Stimulated activated CD8-positive, alpha-beta memory T cell treated with anti-CD3 and anti-CD28 coated beads, Interleukin-4, amount 100 ng/mL, for 48 hours (primary cell): ENCODE results near the gene RPS14.
"Not testable (repeated sequence)": the region's sequence is repeated elsewhere in the genome, so short reads cannot be mapped to it uniquely, and the experiment has no call there.

ENCODE experiments used
- DNase-seq: peaks from one replicate; pipeline ENCODE4 v3.0.0-alpha.2; 2020

Gene RPS14

GRCh38 chr5:150476568-150476967 is 27.0 kb upstream of the RPS14 start:
- DNase-seq = not testable (repeated sequence)

- DNase-seq = no peak
Observed at GRCh38 chr5:150473673-150474358, 24.3 kb upstream of the RPS14 start.

GRCh38 chr5:150469718-150470469 is 20.4 kb upstream of the RPS14 start:
- no peak for DNase-seq

GRCh38 chr5:150468206-150468605 is 18.7 kb upstream of the RPS14 start:
- DNase-seq = no peak

GRCh38 chr5:150465927-150466326 is 16.4 kb upstream of the RPS14 start:
- DNase-seq = no peak

- DNase-seq = no peak
Observed at GRCh38 chr5:150464554-150465012, 15.0 kb upstream of the RPS14 start.

GRCh38 chr5:150461231-150461630 is 11.7 kb upstream of the RPS14 start:
- no peak for DNase-seq

GRCh38 chr5:150460781-150461180 is 11.2 kb upstream of the RPS14 start:
- DNase-seq = no peak

GRCh38 chr5:150458802-150459557 is 9.4 kb upstream of the RPS14 start:
- peak; percentile 96 for DNase-seq

GRCh38 chr5:150457562-150458240 is 8.2 kb upstream of the RPS14 start:
- DNase-seq = no peak

- no peak for DNase-seq
Observed at GRCh38 chr5:150457121-150457520, 7.6 kb upstream of the RPS14 start.

- DNase-seq = no peak
Observed at GRCh38 chr5:150454492-150455229, 5.1 kb upstream of the RPS14 start.

GRCh38 chr5:150454027-150454426 is 4.5 kb upstream of the RPS14 start:
- DNase-seq = not testable (repeated sequence)

- no peak for DNase-seq
Observed at GRCh38 chr5:150452914-150453313, 3.4 kb upstream of the RPS14 start.

- no peak for DNase-seq
Observed at GRCh38 chr5:150451594-150451993, 2.1 kb upstream of the RPS14 start.

GRCh38 chr5:150448952-150449516 is 505 bp downstream of the RPS14 start:
- DNase-seq = no peak

- DNase-seq = no peak
Observed at GRCh38 chr5:150448334-150448733, 1.2 kb downstream of the RPS14 start.

GRCh38 chr5:150447188-150447587 is 2.4 kb downstream of the RPS14 start:
- DNase-seq = no peak

GRCh38 chr5:150446583-150446982 is 3.0 kb downstream of the RPS14 start:
- DNase-seq = no peak

- no peak for DNase-seq
Observed at GRCh38 chr5:150446088-150446487, 3.5 kb downstream of the RPS14 start.

- DNase-seq = no peak
Observed at GRCh38 chr5:150444770-150445169, 4.8 kb downstream of the RPS14 start.
